H1 (cell line): ENCODE results near the gene SYF2. TPM values are rescaled to one million over a fixed set of nuclear protein-coding genes. Genes with fewer than 3 reads are reported as not detected.

Experiments
- BRCA1 ChIP-seq: IDR thresholded peaks from 2 replicates; pipeline ENCODE4 v1.6.1; 2012; ENCODE audit warnings: low read depth, low read length, improper control_type of control experiment
- EGR1 ChIP-seq: IDR thresholded peaks from 2 replicates; pipeline ENCODE4 v1.6.1; 2011; ENCODE audit warnings: low read depth, low read length, borderline replicate concordance
- NANOG ChIP-seq: IDR thresholded peaks from 2 replicates; pipeline ENCODE4 v1.6.1; 2011; ENCODE audit warnings: low read length, low read depth, mild to moderate bottlenecking, inconsistent platforms; ENCODE audit not compliant: insufficient read depth, poor library complexity, severe bottlenecking
- polyA plus RNA-seq, 7 experiments: library from polyadenylated mRNA; depleted of rRNA in 3 of 7; stranded (reverse) in 5 of 7; unstranded in 2 of 7; fragments of >200 nt in 5 of 7; fragments of 200-250 nt in 2 of 7; gene quantifications; 1 replicate in 5 of 7; 2 replicates in 1 of 7; 4 replicates in 1 of 7; pipeline versions ENCODE4 v1.2.1 to v1.2.3, GENCODE V29; 2011 to 2013; ENCODE audit warnings: missing spikeins in 2 of 7, mixed read lengths in 2 of 7
- total RNA-seq: library from RNA; stranded (reverse); fragmentation: NEBNext Ultra II Directional; extraction: Animal tissue kit (Norgen Biotek cat#: 25700); gene quantifications from 2 replicates; pipeline ENCODE4 v1.2.1, GENCODE V29; 2021

Gene SYF2
- total and polyA plus RNA-seq, 2 of the 8 experiments (the other 6 are each of a cell fraction or from before 2014, with no cell fraction given), result 7.5 to 33.0 TPM

- TF ChIP-seq BRCA1 (no peak), NANOG (no peak), EGR1 (no peak)
Measured at GRCh38 chr1:25245393-25245792, 13.1 kb upstream of the SYF2 start (continued).
